ENCODE measurements around the gene PCK2.

Gene PCK2

GRCh38 chr14:24080888-24081738 lies 13.0 kb upstream of the PCK2 start:
- H3K9ac ChIP-seq (ENCODE audit: low read depth, low read length): peak overlapping the region; percentile 43
- peaks cover 76% of the 10 kb centered on the region for H3K27me3 ChIP-seq (ENCODE audit: control insufficient read depth, insufficient read depth, low read length)
- H3K4me1 ChIP-seq (ENCODE audit: control insufficient read depth, insufficient read depth, low read length): peaks cover 9% of the 10 kb centered on the region
- no peaks in the 10 kb centered on the region for H3K9me3 ChIP-seq (replicated peaks; ENCODE audit: low read length)
- H3K36me3 ChIP-seq (ENCODE audit: insufficient read depth, low read length): no peaks in the 10 kb centered on the region
- H3K4me3 ChIP-seq (ENCODE audit: low read length): peak overlapping the region; percentile 77
- peak overlapping the region; percentile 98 for H3K4me2 ChIP-seq (ENCODE audit: low read length)

GRCh38 chr14:24081739-24082211 lies 12.3 kb upstream of the PCK2 start:
- Histone ChIP-seq H3K27me3 (ENCODE audit: control insufficient read depth, insufficient read depth, low read length) (peaks cover 71% of the 10 kb centered on the region), H3K4me3 (ENCODE audit: low read length) (peak overlapping the region; percentile 77), H3K9ac (ENCODE audit: low read depth, low read length) (no peak overlapping the region), H3K4me1 (ENCODE audit: control insufficient read depth, insufficient read depth, low read length) (peaks cover 9% of the 10 kb centered on the region), H3K36me3 (ENCODE audit: insufficient read depth, low read length) (no peaks in the 10 kb centered on the region), H3K4me2 (ENCODE audit: low read length) (peak overlapping the region; percentile 98), H3K9me3 (replicated peaks; ENCODE audit: low read length) (no peaks in the 10 kb centered on the region)

- H3K36me3 ChIP-seq (ENCODE audit: insufficient read depth, low read length): no peaks in the 10 kb centered on the region
- no peak overlapping the region for H3K4me2 ChIP-seq (ENCODE audit: low read length)
- peaks cover 67% of the 10 kb centered on the region for H3K27me3 ChIP-seq (ENCODE audit: control insufficient read depth, insufficient read depth, low read length)
- H3K4me1 ChIP-seq (ENCODE audit: control insufficient read depth, insufficient read depth, low read length): peaks cover 9% of the 10 kb centered on the region
- H3K9me3 ChIP-seq (replicated peaks; ENCODE audit: low read length): no peaks in the 10 kb centered on the region
- no peak overlapping the region for H3K4me3 ChIP-seq (ENCODE audit: low read length)
- H3K9ac ChIP-seq (ENCODE audit: low read depth, low read length): no peak overlapping the region
Measured at GRCh38 chr14:24082411-24083080, 11.6 kb upstream of the PCK2 start.

- H3K4me2 ChIP-seq (ENCODE audit: low read length): no peak overlapping the region
- H3K9me3 ChIP-seq (replicated peaks; ENCODE audit: low read length): no peaks in the 10 kb centered on the region
- no peaks in the 10 kb centered on the region for H3K36me3 ChIP-seq (ENCODE audit: insufficient read depth, low read length)
- peaks cover 58% of the 10 kb centered on the region for H3K27me3 ChIP-seq (ENCODE audit: control insufficient read depth, insufficient read depth, low read length)
- H3K4me1 ChIP-seq (ENCODE audit: control insufficient read depth, insufficient read depth, low read length): peaks cover 9% of the 10 kb centered on the region
- no peak overlapping the region for H3K4me3 ChIP-seq (ENCODE audit: low read length)
- H3K9ac ChIP-seq (ENCODE audit: low read depth, low read length): no peak overlapping the region
Measured at GRCh38 chr14:24083462-24083861, 10.6 kb upstream of the PCK2 start.

GRCh38 chr14:24084440-24084839 lies 9.7 kb upstream of the PCK2 start:
- Histone ChIP-seq H3K9me3 (replicated peaks; ENCODE audit: low read length) (no peaks in the 10 kb centered on the region), H3K4me2 (ENCODE audit: low read length) (no peak overlapping the region), H3K4me3 (ENCODE audit: low read length) (no peak overlapping the region), H3K4me1 (ENCODE audit: control insufficient read depth, insufficient read depth, low read length) (peaks cover 9% of the 10 kb centered on the region), H3K36me3 (ENCODE audit: insufficient read depth, low read length) (no peaks in the 10 kb centered on the region), H3K9ac (ENCODE audit: low read depth, low read length) (no peak overlapping the region), H3K27me3 (ENCODE audit: control insufficient read depth, insufficient read depth, low read length) (peaks cover 51% of the 10 kb centered on the region)

- H3K9ac ChIP-seq (ENCODE audit: low read depth, low read length): no peak overlapping the region
- no peaks in the 10 kb centered on the region for H3K9me3 ChIP-seq (replicated peaks; ENCODE audit: low read length)
- no peaks in the 10 kb centered on the region for H3K36me3 ChIP-seq (ENCODE audit: insufficient read depth, low read length)
- no peak overlapping the region for H3K4me3 ChIP-seq (ENCODE audit: low read length)
- peaks cover 9% of the 10 kb centered on the region for H3K4me1 ChIP-seq (ENCODE audit: control insufficient read depth, insufficient read depth, low read length)
- no peak overlapping the region for H3K4me2 ChIP-seq (ENCODE audit: low read length)
- H3K27me3 ChIP-seq (ENCODE audit: control insufficient read depth, insufficient read depth, low read length): peaks cover 43% of the 10 kb centered on the region
Measured at GRCh38 chr14:24085215-24085614, 8.9 kb upstream of the PCK2 start.

GRCh38 chr14:24086193-24086955 lies 7.7 kb upstream of the PCK2 start:
- H3K4me2 ChIP-seq (ENCODE audit: low read length): no peak overlapping the region
- no peaks in the 10 kb centered on the region for H3K9me3 ChIP-seq (replicated peaks; ENCODE audit: low read length)
- no peak overlapping the region for H3K9ac ChIP-seq (ENCODE audit: low read depth, low read length)
- no peak overlapping the region for H3K4me3 ChIP-seq (ENCODE audit: low read length)
- peaks cover 32% of the 10 kb centered on the region for H3K27me3 ChIP-seq (ENCODE audit: control insufficient read depth, insufficient read depth, low read length)
- no peaks in the 10 kb centered on the region for H3K36me3 ChIP-seq (ENCODE audit: insufficient read depth, low read length)
- H3K4me1 ChIP-seq (ENCODE audit: control insufficient read depth, insufficient read depth, low read length): peaks cover 2% of the 10 kb centered on the region

GRCh38 chr14:24087004-24087403 lies 7.1 kb upstream of the PCK2 start:
- Histone ChIP-seq H3K9me3 (replicated peaks; ENCODE audit: low read length) (no peaks in the 10 kb centered on the region), H3K4me1 (ENCODE audit: control insufficient read depth, insufficient read depth, low read length) (no peaks in the 10 kb centered on the region), H3K4me3 (ENCODE audit: low read length) (no peak overlapping the region), H3K4me2 (ENCODE audit: low read length) (no peak overlapping the region), H3K9ac (ENCODE audit: low read depth, low read length) (no peak overlapping the region), H3K27me3 (ENCODE audit: control insufficient read depth, insufficient read depth, low read length) (peaks cover 27% of the 10 kb centered on the region), H3K36me3 (ENCODE audit: insufficient read depth, low read length) (no peaks in the 10 kb centered on the region)

- Histone ChIP-seq H3K4me3 (ENCODE audit: low read length) (no peak overlapping the region), H3K9ac (ENCODE audit: low read depth, low read length) (no peak overlapping the region), H3K36me3 (ENCODE audit: insufficient read depth, low read length) (no peaks in the 10 kb centered on the region), H3K9me3 (replicated peaks; ENCODE audit: low read length) (no peaks in the 10 kb centered on the region), H3K4me2 (ENCODE audit: low read length) (no peak overlapping the region), H3K4me1 (ENCODE audit: control insufficient read depth, insufficient read depth, low read length) (no peaks in the 10 kb centered on the region), H3K27me3 (ENCODE audit: control insufficient read depth, insufficient read depth, low read length) (peaks cover 16% of the 10 kb centered on the region)
Measured at GRCh38 chr14:24088095-24088494, 6.0 kb upstream of the PCK2 start.

- Histone ChIP-seq H3K9me3 (replicated peaks; ENCODE audit: low read length) (no peaks in the 10 kb centered on the region), H3K27me3 (ENCODE audit: control insufficient read depth, insufficient read depth, low read length) (no peaks in the 10 kb centered on the region), H3K36me3 (ENCODE audit: insufficient read depth, low read length) (no peaks in the 10 kb centered on the region), H3K9ac (ENCODE audit: low read depth, low read length) (no peak overlapping the region), H3K4me2 (ENCODE audit: low read length) (no peak overlapping the region), H3K4me3 (ENCODE audit: low read length) (no peak overlapping the region), H3K4me1 (ENCODE audit: control insufficient read depth, insufficient read depth, low read length) (peaks cover 6% of the 10 kb centered on the region)
Measured at GRCh38 chr14:24089890-24090289, 4.2 kb upstream of the PCK2 start.

- Histone ChIP-seq H3K9me3 (replicated peaks; ENCODE audit: low read length) (no peaks in the 10 kb centered on the region), H3K27me3 (ENCODE audit: control insufficient read depth, insufficient read depth, low read length) (no peaks in the 10 kb centered on the region), H3K4me1 (ENCODE audit: control insufficient read depth, insufficient read depth, low read length) (peaks cover 16% of the 10 kb centered on the region), H3K4me3 (ENCODE audit: low read length) (no peak overlapping the region), H3K36me3 (ENCODE audit: insufficient read depth, low read length) (no peaks in the 10 kb centered on the region), H3K4me2 (ENCODE audit: low read length) (no peak overlapping the region), H3K9ac (ENCODE audit: low read depth, low read length) (no peak overlapping the region)
Measured at GRCh38 chr14:24092110-24092504, 2.0 kb upstream of the PCK2 start.

All from skeletal muscle satellite cell (primary cell).